HG02973 (cell line): ENCODE results near the gene WDR12.
"Not testable (repeated sequence)": the region's sequence is repeated elsewhere in the genome, so short reads cannot be mapped to it uniquely, and the experiment has no call there.

ENCODE experiments used
- ATAC-seq: cut with Tn5 transposase; IDR thresholded peaks from one replicate; pipeline ENCODE4 v1.9.1; 2021; ENCODE audit warnings: moderate library complexity; ENCODE audit not compliant: unreplicated experiment

Gene WDR12

DNA sequence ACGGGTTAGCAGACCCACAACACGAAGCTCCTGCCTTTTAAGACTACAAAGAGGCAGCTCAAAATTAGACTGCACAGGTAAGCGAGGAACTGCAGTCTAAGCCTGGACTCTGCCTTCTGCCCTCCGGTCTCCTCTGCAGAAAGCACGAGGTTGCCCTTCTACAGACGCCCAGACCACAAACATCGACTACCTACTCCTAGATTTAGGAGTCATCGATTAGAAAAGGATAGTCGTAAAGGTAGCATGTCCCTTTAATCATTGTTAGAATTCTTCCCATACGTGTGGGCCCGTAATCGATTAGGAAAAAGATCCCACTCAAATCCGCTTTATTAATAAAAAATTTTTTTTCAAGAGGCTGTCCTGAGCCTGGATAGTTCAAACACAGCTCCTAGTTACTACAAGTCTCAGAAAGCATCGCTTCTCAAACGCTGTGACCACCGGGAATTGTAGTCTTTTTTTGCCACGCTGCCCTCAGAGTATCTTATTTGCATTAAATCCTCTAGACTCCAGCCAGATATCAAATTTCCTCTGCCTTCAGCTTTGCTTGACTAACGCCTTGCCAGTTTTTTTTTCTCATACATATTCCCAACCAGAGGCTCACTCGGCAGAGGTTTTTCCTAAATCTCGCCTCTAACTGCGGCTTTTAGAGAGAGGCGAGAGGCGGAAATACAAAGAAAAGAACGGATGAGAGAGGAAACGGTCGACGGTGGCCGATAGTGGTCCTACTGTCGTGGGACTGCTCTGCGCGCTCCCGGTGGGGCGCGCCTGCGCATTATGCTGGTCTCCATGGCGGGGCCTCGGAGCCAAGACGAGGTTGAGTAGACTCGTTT is at the start of gene WDR12, which contains the start of gene CARF:
Gene WDR12 (minus strand): TSS at position 162 of the 830 bp plus-strand sequence. CDS start 197 bp downstream, outside the sequence.
Gene CARF (plus strand): TSS at position 764 of the 830 bp plus-strand sequence. CDS start 29,628 bp downstream, outside the sequence.
- ATAC-seq = peak; percentile 76

DNA sequence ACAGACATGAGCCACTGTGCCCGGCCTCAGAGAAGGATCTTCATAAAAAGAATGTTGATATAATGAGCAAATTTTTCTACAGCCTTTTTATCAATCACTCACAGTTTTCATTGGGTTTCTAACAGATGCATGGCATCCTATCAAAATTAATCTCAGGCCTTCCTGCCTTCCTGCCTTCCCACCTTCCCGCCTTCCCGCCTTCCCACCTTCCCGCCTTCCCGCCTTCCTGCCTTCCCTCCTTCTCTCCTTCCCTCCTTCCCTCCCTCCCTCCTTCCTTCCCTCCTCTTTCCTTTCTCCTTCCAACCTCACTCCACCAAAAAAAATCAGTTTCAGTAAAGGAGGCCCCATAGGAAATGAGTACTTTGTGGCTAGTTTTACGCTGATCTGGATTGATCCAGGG is 49.1 kb upstream of the WDR12 start:
- no peak for ATAC-seq

DNA sequence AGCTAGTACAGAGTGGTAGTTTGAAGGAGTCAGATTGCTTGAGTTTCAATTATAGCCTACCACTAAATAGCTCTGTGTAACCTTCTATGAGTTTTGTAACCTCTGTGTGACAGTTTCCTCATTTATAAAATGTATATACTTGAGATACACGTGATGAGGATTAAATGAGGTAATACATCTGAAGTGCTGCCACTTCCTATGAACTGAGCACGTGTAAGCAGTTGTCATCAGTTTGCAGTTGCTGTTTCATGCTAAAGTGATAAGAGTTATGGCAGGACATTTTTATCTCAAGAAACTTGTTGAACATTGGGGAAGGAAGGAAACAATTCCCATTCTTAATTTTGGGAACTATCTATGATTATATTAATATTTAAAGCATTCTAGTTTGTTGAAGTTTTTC is 39.1 kb upstream of the WDR12 start:
- ATAC-seq = no peak

DNA sequence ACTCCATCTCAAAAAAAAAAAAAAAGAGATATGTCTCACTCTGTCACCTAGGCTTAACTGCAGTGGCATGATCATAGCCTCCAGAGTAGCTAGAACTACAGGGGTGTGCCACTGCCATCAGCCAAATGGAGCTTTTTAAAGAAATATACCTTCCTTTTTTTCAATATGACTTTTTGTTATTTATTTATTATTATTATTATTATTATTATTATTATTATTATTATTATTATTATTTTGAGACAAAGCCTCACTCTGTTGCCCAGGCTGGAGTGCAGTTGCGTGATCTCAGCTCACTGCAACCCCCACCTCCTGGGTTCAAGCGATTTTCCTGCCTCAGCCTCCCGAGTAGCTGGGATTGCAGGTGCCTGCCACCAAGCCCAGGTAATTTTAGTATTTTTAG is 37.9 kb upstream of the WDR12 start:
- not testable (repeated sequence) for ATAC-seq

DNA sequence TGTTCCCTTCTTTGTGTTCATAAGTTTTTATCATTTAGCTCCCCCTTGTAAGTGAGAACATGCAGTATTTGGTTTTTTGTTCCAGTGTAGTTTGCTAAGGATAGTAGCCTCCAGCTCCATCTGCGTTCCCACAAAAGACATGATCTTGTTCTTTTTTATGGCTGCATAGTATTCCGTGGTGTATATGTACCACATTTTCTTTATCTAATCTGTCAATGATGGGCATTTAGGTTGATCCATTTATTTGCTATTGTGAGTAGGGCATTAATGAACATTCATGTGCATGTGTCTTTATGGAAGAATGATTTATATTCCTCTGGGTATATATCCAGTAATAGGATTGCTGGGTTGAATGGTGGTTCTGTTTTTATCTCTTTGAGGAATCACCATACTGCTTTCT is 34.0 kb upstream of the WDR12 start:
- no peak for ATAC-seq

DNA sequence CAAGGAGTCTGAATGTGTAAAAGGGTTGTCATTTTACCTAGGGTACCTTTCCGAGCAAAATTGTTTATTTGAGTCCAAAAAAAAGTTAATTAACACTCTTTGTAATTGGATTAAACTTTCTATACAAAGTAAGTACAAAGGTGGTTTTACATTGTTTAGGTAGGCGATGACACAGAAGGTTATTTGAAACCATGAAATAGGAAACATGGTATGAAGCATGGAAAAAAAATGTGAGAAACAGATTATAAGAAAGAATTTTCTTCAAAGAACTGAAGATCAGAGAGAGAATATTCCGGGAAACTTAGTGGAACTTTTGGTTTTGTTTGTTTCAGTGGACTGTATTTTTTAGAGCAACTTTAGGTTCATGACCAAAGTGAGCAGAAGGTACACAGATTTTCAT is 33.3 kb upstream of the WDR12 start:
- ATAC-seq = no peak

DNA sequence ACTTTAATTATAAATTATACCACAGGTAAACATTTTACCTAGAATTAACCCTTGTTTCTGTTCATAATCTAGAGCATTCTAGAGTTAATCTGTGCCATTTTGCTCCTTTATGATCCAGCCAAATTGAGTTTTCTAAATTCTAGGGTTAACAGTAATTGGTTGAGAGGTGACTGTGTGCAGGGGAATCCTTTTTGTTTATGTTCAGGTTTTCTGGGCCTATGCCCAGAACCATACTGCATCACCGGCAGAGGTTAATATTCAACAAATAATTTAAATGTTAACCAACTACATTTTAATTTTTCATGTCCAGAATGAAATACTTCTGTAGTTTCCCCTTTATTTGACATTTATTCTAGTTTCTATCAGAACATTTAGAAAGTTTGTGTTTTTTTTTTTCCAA is 32.9 kb upstream of the WDR12 start:
- ATAC-seq = no peak

DNA sequence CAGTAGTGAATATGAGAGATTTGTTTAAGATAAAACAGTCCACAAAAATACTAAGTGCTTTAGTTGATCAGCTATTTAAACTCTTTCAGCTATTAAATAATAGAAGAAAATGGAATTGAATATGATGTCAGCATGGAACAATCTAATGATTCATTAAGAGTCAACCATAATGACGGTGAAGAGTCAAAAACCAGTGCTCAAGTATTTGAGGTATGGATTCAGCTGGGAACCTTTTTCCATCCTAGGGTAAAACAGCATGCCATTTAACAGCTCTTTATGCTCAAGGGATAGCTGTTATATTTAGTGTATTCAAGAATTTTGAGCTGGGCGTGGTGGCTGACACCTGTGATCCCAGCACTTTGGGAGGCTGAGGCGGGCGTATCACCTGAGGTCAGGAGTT is 30.3 kb upstream of the WDR12 start:
- no peak for ATAC-seq

DNA sequence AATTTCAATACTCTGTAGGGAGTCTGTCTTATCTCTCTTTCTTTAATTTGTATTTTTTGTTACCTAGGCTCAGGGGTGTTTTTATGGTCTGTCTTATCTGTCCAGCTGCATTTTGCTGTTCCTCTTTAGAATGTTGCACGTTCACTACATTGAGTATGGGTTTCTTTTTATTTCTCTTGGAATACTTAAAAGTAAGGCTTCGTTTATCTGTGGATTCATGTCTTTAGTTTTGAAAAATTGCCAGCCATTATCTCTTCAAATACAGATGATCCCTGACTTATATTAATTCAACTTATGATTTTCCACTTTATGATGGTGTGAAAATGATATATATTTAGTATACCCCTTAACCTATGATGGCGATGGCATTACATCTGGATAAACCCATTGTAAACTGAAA is 27.5 kb upstream of the WDR12 start:
- no peak for ATAC-seq

DNA sequence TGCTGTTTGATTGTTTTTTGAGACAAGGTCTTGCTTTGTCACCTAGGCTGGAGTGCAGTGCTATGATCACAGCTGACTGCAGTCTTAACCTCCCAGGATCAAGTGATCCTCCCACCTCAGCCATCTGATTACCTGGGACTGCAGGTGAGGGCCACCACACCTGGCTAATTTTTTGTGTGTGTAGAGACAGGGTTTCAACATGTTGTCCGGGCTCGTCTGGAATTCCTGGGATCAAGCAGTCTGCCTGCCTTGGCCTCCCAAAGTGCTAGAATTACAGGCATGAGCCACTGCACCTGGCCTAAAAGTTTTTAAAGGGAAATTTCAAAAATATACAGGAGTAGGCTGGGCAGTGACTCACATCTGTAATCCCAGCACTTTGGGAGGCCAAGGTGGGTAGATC is 23.0 kb upstream of the WDR12 start:
- no peak for ATAC-seq

DNA sequence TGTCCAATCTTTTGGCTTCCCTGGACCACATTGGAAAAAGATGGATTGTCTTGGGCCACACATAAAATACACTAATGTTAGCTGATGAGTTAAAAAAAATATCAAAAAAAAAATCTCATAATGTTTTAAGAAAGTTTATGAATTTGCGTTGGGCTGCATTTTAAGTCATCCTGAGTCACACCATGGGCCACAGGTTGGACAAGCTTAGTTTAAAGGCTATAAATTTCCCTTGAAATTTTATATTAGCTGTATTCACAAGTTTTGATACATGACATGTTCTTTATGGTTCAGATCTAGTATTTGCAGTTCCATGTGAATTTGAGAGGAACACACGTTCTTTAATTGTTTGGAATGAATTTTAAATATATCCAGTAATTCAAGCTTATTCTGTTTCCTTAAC is 22.5 kb upstream of the WDR12 start:
- ATAC-seq = no peak

DNA sequence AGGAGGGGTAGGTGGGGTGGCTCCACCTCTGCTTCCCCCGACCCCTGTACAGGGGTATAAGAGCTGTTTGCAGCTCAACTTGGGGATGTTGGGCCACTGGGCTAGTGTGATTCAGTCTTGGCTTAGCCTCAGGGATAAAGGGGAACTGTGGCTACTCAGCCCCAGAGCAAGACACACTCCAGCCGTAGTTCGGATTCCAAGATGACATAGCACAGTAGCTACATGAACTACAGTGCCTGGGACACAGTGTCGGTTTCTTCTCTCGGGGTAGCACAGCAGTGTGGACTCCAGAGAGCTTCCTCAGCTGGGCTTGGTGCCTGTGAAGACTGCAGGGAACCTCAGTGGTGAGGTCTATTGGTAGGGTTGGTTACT is 21.7 kb upstream of the WDR12 start:
- no peak for ATAC-seq

DNA sequence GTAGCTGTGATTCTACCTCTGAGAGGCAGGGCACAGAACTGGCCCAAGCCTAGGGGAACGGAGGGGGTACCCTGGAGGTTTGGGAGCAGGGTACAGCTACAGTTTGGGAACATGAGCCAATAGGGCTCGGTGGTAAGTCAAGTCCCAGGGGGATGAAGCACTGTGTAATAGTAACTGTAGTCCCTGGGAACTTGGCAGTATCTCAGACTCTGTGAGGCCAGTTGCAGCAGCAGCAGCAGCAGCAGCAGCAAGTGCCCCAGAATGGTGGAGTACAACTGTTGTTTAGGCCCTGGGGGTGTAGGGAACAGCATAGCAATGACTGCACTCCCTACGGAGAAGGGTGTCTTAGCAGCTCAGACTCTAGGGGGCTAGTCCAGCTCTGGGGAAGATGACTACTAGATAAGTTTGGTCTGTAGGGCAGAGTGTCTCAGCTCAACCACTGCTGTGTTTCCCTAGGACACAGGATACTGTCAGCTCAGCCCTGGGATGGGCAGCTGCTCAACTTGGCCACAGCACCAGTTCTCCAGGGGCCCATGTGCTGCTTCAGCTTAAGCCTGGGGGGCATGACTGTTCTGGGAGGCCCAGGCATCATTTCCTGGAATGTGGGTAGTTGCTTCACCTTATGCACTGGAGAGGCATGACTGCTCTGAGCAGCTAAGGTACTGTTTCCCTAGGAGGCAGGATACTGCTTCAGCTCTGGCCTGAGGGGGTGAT is 21.1 kb upstream of the WDR12 start:
- ATAC-seq = no peak

DNA sequence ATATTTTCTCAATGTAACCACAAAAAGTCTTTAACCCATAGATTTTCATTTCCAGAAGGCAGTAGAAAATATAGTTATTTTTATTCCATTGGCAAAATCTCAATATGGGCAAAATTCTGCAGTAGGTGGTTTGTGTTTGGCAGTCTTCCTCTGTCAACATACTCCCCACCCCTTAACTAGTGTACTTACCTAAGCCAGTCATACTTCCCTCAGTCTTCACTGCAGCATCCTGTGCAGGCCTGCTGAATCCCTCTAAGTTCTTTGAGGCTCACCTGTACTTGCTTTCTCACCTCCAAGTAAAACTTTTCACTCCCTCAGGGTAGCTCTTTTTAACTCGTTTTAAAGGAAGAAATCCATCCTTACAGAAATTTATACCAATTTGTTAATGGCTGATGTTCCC is 7.4 kb upstream of the WDR12 start:
- ATAC-seq = no peak

DNA sequence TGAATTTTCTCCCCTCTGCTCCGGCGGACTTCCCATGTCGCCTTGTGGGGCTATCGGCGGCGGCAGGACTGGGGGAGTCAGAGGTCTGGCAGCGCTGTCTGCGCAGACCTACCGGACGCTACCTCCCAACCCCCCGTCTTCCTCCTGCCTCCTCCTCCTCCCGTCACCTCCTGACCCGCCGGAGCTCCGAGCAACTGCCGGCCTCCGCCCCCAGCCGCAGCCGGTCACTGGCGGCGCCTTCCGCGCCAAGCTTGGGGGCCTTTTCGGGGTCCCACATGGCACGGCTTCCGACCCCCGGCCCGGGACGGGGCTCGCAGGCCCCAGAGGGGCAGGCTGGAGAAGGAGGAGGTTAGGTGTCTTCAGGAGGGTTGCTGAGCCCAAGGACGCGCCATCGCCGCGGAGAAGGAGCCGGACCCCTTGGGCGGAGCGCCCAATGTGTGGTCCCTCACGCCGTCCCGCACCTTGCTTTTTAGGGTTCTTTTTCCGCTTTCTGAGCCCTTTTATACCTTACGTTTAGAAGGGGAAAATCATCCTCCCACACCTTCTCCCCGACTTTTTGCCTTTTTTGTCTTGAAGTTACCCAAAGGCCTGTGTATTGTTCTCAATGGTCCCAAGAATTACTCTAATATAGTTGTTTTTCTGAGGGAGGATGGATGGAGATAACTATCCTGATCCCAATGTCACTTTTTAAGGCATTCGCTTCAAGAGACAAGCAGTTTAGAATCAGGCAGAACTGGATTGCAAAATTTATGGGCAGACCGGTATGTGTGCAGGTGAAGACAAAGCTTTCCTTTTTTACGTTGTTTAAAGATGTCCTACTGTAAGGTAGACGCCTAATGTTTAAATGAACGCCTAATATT is 1.1 kb upstream of the WDR12 start:
- ATAC-seq = peak; percentile 40

DNA sequence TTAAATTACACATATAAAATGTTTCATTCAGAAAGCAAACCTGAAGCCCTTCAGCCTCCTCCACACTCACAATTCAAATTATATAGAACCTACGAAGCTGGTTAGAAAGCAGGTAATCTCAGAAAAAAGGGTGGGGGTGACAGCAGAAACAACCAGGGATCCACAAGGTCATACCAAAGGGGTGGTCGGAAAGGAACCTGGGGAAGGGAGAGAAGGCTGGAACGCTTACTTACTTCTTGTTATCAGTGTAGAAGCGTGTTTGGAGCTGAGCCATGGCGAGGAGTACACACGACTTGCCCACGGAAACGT is 316 bp downstream of the WDR12 start:
- ATAC-seq = peak; percentile 16

DNA sequence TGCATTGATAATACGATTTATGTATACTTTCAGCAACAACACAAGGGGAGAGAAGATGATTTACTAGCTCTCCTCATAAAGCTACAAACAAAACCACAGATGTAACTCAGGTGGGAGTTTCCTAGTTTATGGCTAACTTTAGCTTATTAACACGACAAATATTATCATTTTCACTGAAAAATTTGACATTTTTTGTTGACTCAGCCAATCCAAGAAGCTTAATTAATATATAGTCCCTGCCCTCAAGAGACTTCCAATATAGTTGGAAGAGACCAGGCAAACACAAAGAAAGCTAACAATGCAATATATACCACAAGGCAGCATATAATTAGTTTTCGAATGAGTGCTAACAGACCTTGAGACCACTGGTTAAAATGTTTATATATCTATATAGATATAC is 775 bp downstream of the WDR12 start:
- ATAC-seq = no peak

DNA sequence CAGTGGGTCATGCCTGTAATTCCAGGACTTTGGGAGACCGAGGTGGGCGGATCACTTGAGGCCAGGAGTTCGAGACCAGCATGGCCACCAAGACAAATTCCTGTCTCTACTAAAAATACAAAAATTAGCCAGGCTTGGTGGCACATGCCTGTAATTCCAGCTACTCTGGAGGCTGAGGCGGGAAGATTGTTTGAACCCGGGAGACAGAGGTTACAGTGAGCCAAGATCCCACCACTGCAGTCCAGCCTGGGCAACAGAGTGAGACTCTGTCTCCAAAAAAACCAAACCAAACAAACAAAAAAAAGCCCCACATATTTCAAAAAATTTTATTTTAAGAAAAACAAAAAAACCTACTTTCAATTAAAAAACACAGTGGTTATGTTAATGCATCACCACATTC is 1.2 kb downstream of the WDR12 start:
- not testable (repeated sequence) for ATAC-seq

DNA sequence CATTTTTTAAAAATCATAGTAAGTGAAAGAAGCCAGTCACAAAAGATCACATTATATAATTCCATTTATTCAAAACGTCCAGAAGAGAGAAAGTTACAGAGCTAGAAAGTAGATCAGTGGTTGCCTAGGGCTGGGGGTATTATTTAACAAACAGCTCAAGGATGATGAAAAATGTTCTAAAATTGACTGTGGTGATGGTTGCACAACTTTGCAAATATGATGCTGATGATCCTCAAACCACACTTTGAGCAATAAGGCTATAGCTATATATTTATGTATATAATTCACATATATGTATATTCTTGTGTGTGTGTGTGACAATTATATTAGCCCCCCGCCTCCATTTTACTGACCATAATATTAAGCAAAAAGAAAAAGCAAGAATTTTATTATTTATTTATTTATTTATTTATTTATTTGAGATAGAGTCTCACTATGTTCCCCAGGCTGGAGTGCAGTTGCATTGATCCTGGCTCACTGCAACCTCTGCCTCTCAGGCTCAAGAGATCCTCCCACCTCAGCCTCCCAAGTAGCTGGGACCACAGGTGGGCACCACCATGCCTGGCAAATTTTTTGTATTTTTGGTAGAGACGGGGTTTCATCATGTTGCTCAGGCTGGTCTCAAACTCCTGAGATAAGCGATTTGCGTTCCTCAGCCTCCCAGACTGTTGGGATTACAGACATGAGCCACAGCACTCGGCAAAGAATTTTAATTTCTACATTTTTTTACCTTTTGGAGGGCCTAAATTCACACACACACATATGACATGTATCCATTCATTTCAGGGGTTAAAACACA is 1.9 kb downstream of the WDR12 start:
- no peak for ATAC-seq

DNA sequence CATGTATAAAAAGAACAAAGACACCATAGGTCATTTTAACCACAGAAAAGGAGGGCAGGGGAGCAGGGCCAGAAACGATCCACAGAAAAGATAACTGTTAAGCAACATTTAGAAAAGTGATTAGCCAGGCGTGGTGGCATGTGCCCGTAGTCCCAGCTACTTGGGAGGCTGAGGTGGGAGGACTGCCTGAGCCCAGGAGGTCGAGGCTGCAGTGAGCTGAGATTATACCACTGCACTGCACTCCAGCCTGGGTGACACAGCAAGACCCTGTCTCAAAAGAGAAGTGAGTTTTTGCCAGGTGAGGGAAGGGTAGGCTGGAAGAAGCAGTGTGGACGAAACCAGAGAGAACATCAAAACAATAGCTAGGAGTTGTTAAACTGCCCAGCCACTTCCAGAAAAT is 3.3 kb downstream of the WDR12 start:
- no peak for ATAC-seq

DNA sequence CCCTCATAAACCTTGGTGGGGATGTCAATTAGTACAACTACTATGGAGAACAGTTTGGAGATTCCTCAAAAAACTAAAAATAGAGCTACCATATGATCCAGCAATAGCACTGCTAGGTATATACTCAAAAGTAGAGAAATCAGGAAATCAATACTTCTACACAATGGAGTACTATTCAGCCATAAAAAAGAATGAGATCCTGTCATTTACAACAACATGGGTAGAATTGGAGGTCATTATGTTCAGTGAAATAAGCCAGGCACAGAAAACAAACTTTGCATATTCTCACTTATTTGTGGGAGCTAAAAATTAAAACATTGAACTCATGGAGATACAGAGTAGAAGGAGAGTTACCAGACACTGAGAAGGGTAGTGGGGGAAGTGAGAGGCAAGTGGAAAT is 6.0 kb downstream of the WDR12 start:
- not testable (repeated sequence) for ATAC-seq
